Upper lobe of right lung (tissue), 1 donor: ENCODE measurements around the gene QSOX2. TPM values are rescaled to one million over a fixed set of nuclear protein-coding genes. Genes with fewer than 3 reads are reported as not detected.

Source experiments
- ATAC-seq: fragments of 200-7000 bp; cut with Tn5 transposase; one replicate; pipeline ENCODE4 v1.9.1; 2020; ENCODE audit warnings: mild to moderate bottlenecking, moderate library complexity
- DNase-seq: peaks from one replicate; pipeline ENCODE4 v3.0.0-alpha.2; 2020
- H3K27ac ChIP-seq: fragments of 200-600 bp; one replicate; pipeline ENCODE4 v1.8.0; 2022
- H3K27me3 ChIP-seq: fragments of 200-600 bp; one replicate; pipeline ENCODE4 v1.8.0; 2022; ENCODE audit warnings: mild to moderate bottlenecking
- H3K36me3 ChIP-seq: fragments of 200-600 bp; one replicate; pipeline ENCODE4 v1.8.0; 2022
- H3K4me1 ChIP-seq: fragments of 200-600 bp; one replicate; pipeline ENCODE4 v1.8.0; 2022
- H3K4me3 ChIP-seq: fragments of 200-600 bp; one replicate; pipeline ENCODE4 v1.8.0; 2022; ENCODE audit warnings: mild to moderate bottlenecking
- H3K9me3 ChIP-seq: fragments of 200-600 bp; one replicate; pipeline ENCODE4 v1.8.0; 2022
- CTCF ChIP-seq: fragments of 200-600 bp; IDR thresholded peaks from one replicate; pipeline ENCODE4 v1.8.0; 2022; ENCODE audit warnings: antibody characterized with exemption
- intact Hi-C: fragments of 100-400 bp; cut with DNase I; formaldehyde crosslinking; loops from one replicate; pipeline ENCODE4 v1.11.0; 2022
- total RNA-seq: library from RNA; stranded (reverse); fragmentation: NEBNext Ultra II Directional; extraction: Animal tissue kit (Norgen Biotek cat#: 25700); gene quantifications from one replicate; pipeline ENCODE4 v1.2.1, GENCODE V29; 2021
- donor health status: DM: no; HTN: yes; CAD: no; lungs with severe emphysema.

Gene QSOX2
- total RNA-seq, 1 donor from 2014 or later, result 13.1 TPM

DNA sequence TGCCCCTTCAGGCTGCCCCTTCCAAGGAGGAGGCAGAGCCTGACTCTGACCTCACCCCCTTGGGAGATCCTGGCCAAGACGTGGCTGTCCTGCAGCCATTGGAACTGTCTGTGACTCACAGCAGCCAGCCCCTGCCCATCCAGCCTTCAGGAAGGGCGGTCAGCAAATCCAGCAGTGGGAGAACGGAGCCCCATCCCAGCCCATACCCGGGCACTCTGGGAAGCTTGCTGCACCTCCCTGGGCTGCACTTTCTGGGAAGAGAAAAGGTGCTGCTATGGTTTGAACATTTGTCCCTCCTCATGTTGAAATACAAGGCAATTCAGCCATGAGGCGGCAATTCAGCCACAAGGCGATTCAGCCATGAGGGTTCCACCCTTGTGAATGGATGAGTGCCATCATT lies 33.9 kb upstream of the QSOX2 start:
- DNase-seq (no peak), ATAC-seq (no peak)
- peaks cover 38% of the 10 kb centered on the region for H3K27me3 ChIP-seq
- TF ChIP-seq CTCF, result no peak
- no peak overlapping the region for H3K4me3 ChIP-seq
- peaks cover 4% of the 10 kb centered on the region for H3K4me1 ChIP-seq
- no peaks in the 10 kb centered on the region for H3K36me3 ChIP-seq
- H3K9me3 ChIP-seq, result no peaks in the 10 kb centered on the region
- intact Hi-C loops, result no loop called here
- H3K27ac ChIP-seq, result no peak overlapping the region

- H3K4me3 ChIP-seq, result no peak overlapping the region
- peaks cover 32% of the 10 kb centered on the region for H3K27me3 ChIP-seq
- no peaks in the 10 kb centered on the region for H3K9me3 ChIP-seq
- DNase-seq, result no peak
- no peaks in the 10 kb centered on the region for H3K36me3 ChIP-seq
- peaks cover 4% of the 10 kb centered on the region for H3K4me1 ChIP-seq
- H3K27ac ChIP-seq, result no peak overlapping the region
- TF ChIP-seq CTCF, result no peak
- no peak for ATAC-seq
- intact Hi-C loops, result no loop called here
Measured at GRCh38 chr9:136278894-136279293, 33.3 kb upstream of the QSOX2 start.

DNA sequence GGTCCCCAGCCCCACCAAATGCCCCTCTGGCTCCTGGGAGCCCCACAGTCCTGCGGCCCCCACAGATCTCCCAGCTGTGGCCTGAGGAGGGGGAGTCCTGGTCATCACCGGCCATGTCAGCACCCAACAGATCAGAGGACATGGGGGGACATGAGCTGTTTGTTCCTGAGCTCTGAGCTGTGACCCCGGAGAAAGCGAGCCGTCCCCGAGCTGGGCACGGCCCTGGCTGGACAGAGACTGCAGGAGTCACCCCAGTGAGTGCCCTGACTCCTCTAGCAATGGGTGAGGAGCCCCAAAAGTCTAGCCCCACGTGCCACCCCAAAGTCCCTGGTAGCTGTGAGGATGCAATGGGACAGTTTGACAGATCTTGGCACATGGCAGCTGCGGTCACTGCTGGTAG lies 32.6 kb upstream of the QSOX2 start:
- no peak for ATAC-seq
- no peak for DNase-seq
- no peak overlapping the region for H3K27ac ChIP-seq
- H3K27me3 ChIP-seq, result peaks cover 32% of the 10 kb centered on the region
- no peaks in the 10 kb centered on the region for H3K36me3 ChIP-seq
- intact Hi-C loops, result no loop called here
- no peak overlapping the region for H3K4me3 ChIP-seq
- H3K9me3 ChIP-seq, result no peaks in the 10 kb centered on the region
- H3K4me1 ChIP-seq, result no peaks in the 10 kb centered on the region
- no peak for TF ChIP-seq CTCF

- peaks cover 32% of the 10 kb centered on the region for H3K27me3 ChIP-seq
- no peaks in the 10 kb centered on the region for H3K4me1 ChIP-seq
- H3K4me3 ChIP-seq, result no peak overlapping the region
- no peak for TF ChIP-seq CTCF
- no peaks in the 10 kb centered on the region for H3K36me3 ChIP-seq
- no peak overlapping the region for H3K27ac ChIP-seq
- intact Hi-C loops, result no loop called here
- no peaks in the 10 kb centered on the region for H3K9me3 ChIP-seq
- no peak for DNase-seq
- ATAC-seq, result no peak
Measured at GRCh38 chr9:136277746-136278145, 32.1 kb upstream of the QSOX2 start.

GRCh38 chr9:136276716-136277115 lies 31.1 kb upstream of the QSOX2 start:
- Histone ChIP-seq H3K36me3 (no peaks in the 10 kb centered on the region), H3K27ac (no peak overlapping the region), H3K9me3 (no peaks in the 10 kb centered on the region), H3K4me3 (no peak overlapping the region), H3K4me1 (no peaks in the 10 kb centered on the region), H3K27me3 (peaks cover 38% of the 10 kb centered on the region)
- ATAC-seq (no peak), DNase-seq (no peak)
- no peak for TF ChIP-seq CTCF
- intact Hi-C loops, result no loop called here

- no peak for DNase-seq
- TF ChIP-seq CTCF, result no peak
- intact Hi-C loops, result no loop called here
- Histone ChIP-seq H3K4me3 (no peak overlapping the region), H3K27me3 (peaks cover 38% of the 10 kb centered on the region), H3K4me1 (no peaks in the 10 kb centered on the region), H3K27ac (no peak overlapping the region), H3K36me3 (no peaks in the 10 kb centered on the region), H3K9me3 (no peaks in the 10 kb centered on the region)
- no peak for ATAC-seq
Measured at GRCh38 chr9:136275655-136276429, 30.2 kb upstream of the QSOX2 start.
